Measurements from ENCODE around the gene BBS1.

Gene BBS1

GRCh38 chr11:66478729-66479393 is 31.6 kb upstream of the BBS1 start:
- peaks cover 21 to 49% (median 21%) of the 10 kb centered on the region in 3 donors for H3K36me3 ChIP-seq
- TF ChIP-seq CTCF (IDR thresholded peaks at IDR 0.05): peak; percentile 60 to 68
- peak overlapping the region; percentile 67 to 77 for H3K4me3 ChIP-seq
- intact Hi-C loops (cut with DNase I; ENCODE audit: low total_unique reads): loop anchor here (2.0 kb wide), 1 partner anchor 18 kb away; no protein-coding TSS in a partner anchor
- peak overlapping the region; percentile 84 to 97 for H3K27ac ChIP-seq
- H3K27me3 ChIP-seq: no peaks in the 10 kb centered on the region
- peaks cover 0 to 22% (median 15%) of the 10 kb centered on the region in 4 donors for H3K4me1 ChIP-seq
- H3K9me3 ChIP-seq: no peaks in the 10 kb centered on the region
- DNase-seq: no peak

GRCh38 chr11:66479394-66480116 is 30.9 kb upstream of the BBS1 start:
- no peaks in the 10 kb centered on the region for H3K9me3 ChIP-seq
- DNase-seq: peak; percentile 58 to 79
- H3K4me3 ChIP-seq: peak overlapping the region; percentile 67 to 77
- no peaks in the 10 kb centered on the region for H3K27me3 ChIP-seq
- peaks cover 0 to 22% (median 15%) of the 10 kb centered on the region in 4 donors for H3K4me1 ChIP-seq
- H3K27ac ChIP-seq: peak overlapping the region; percentile 84 to 97
- H3K36me3 ChIP-seq: peaks cover 14 to 49% (median 14%) of the 10 kb centered on the region in 3 donors
- intact Hi-C loops (cut with DNase I; ENCODE audit: low total_unique reads): loop anchor here (2.0 kb wide), 1 partner anchor 19 kb away; no protein-coding TSS in a partner anchor
- no peak for TF ChIP-seq CTCF (IDR thresholded peaks at IDR 0.05)

DNA sequence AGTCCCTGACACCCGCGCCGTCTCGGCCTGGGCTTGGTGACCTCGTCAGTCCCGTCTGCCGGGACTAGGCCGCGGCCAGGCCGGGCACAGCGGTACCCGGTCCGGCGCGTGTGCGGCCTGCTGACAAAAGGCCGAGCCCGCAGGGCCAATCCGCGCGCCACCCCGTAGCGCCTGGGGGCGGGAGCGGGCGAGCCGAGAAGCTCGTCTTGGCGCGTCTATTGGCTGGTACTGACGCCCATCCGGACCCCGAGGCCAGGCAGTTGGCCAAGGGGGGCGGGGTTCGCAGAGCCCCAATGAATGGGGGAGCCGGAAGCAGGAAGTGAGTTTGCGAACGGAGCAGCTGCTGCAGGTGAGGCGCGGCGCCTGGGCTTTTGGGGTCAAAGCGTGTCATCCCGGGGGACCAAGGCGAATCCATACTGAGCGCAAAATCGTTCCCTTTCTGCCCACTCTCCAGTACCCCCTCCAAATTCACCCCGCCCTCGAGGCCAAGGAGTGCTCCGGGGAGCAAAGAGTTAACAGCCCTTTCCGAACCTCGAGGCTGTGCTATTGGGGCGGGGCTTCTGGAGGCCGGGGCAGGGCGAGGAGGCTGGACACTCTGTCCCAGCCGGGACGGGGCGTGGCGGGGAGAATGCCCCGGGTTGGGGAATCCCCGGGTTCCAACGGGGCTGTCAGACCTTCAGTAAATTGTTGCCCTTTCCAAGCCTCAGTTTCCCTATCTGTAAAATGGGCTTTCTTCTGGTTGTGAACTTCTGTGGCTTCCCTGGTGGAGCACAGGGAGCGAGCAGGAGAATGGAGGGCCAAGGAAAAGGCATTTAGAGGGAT is 30.1 kb upstream of the BBS1 start, which contains the start of gene DPP3:
Gene DPP3, plus strand, starts transcription at position 318 of the 822 bp plus-strand sequence. CDS start 1,767 bp downstream, outside the sequence.
- Histone ChIP-seq H3K4me1 (peaks cover 0 to 22% (median 15%) of the 10 kb centered on the region in 4 donors), H3K27me3 (no peaks in the 10 kb centered on the region), H3K9me3 (no peaks in the 10 kb centered on the region), H3K27ac (peak within 1 kb of the TSS; percentile 84 to 97), H3K4me3 (peak within 1 kb of the TSS; percentile 67 to 77), H3K36me3 (peaks cover 6 to 49% (median 10%) of the 10 kb centered on the region in 3 donors)
- DNase-seq: peak; percentile 96 to 99
- TF ChIP-seq CTCF (IDR thresholded peaks at IDR 0.05): no peak
- intact Hi-C loops (cut with DNase I; ENCODE audit: low total_unique reads): no loop called here

DNA sequence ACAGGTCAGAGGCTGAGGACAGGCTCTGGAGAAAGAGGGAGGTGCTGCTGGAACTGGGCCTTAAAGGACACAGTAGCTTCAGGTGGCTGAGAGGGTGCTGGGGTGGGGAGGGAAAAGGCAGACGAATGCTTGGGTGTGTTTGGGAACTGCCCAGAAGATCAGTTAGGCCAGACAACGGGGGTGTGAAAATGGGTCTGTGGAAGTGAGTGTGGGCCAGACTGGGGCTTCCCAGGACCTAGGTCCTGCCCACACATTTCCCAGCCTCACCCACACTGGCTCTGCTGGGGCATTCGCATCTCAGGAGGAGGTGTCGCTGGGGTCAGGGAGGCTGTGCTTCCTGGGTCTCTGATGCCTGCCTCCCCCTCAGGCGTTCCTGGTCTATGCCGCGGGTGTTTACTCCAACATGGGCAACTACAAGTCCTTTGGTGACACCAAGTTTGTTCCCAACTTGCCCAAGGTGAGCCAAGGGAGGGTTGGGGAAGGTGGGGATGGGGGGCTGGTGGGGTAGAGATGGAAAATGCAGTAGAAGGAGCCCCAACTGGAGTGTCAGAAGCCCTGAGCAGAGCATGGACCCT is 25.5 kb upstream of the BBS1 start:
- H3K4me1 ChIP-seq: peaks cover 0 to 10% (median 8%) of the 10 kb centered on the region in 4 donors
- H3K27me3 ChIP-seq: no peaks in the 10 kb centered on the region
- intact Hi-C loops (cut with DNase I; ENCODE audit: low total_unique reads): no loop called here
- TF ChIP-seq CTCF (IDR thresholded peaks at IDR 0.05): no peak
- peaks cover 0 to 73% (median 16%) of the 10 kb centered on the region in 3 donors for H3K36me3 ChIP-seq
- no peak overlapping the region for H3K4me3 ChIP-seq
- H3K9me3 ChIP-seq: no peaks in the 10 kb centered on the region
- DNase-seq: no peak
- H3K27ac ChIP-seq: no peak overlapping the region

- Histone ChIP-seq H3K27ac (no peak overlapping the region), H3K27me3 (no peaks in the 10 kb centered on the region), H3K4me1 (no peaks in the 10 kb centered on the region), H3K9me3 (no peaks in the 10 kb centered on the region), H3K36me3 (peaks cover 9 to 92% (median 44%) of the 10 kb centered on the region in 3 donors), H3K4me3 (no peak overlapping the region)
- no peak for DNase-seq
- intact Hi-C loops (cut with DNase I; ENCODE audit: low total_unique reads): no loop called here
- TF ChIP-seq CTCF (IDR thresholded peaks at IDR 0.05): no peak
Observed at GRCh38 chr11:66488957-66489356, 21.5 kb upstream of the BBS1 start.
